HepG2 (cell line): ENCODE measurements around the gene TMEM233. TPM values are rescaled to one million over a fixed set of nuclear protein-coding genes. Genes with fewer than 3 reads are reported as not detected.

Experiments used
- ATAC-seq: fragments of 200-7000 bp; cut with Tn5 transposase; 3 replicates; pipeline ENCODE4 v1.9.1; 2020; ENCODE audit warnings: mild to moderate bottlenecking, moderate library complexity
- BruUV-seq: library from RNA; stranded (reverse); fragments of 400-500 nt; replicated peaks from 2 replicates; lab custom pipeline; 2021; lab: Mats Ljungman, UMichigan
- CTCF ChIA-PET: fragments of 300-600 bp; formaldehyde crosslinking; extraction: SDS; loops from one replicate; lab custom pipeline; 2021; ENCODE audit warnings: low total read pairs, inconsistent platforms, low intra/inter-chr PET ratio; lab: Yijun Ruan, JAX
- POLR2A ChIA-PET: fragments of 350-600 bp; sonication (Branson Sonifier 250); formaldehyde crosslinking; loops from one replicate; lab custom pipeline; 2020; ENCODE audit warnings: antibody characterized with exemption, inconsistent platforms; lab: Yijun Ruan, JAX
- DNase-seq: peaks from one replicate; pipeline ENCODE4 v3.0.0-alpha.2; 2015; ENCODE audit warnings: low spot score
- FAIRE-seq: peaks from 3 replicates; lab custom pipeline; 2011; peaks lifted over from hg19 to GRCh38; lab: Jason Lieb, UNC
- H2AFZ ChIP-seq: one replicate; pipeline ENCODE4 v1.6.1; 2011; ENCODE audit warnings: low read length, inconsistent platforms
- H3K27ac ChIP-seq: fragments of 300-600 bp; 3 replicates; pipeline ENCODE4 v1.8.0; 2011; ENCODE audit warnings: mixed run types, mild to moderate bottlenecking, mixed read lengths, low read length, inconsistent platforms; ENCODE audit not compliant: insufficient read depth; ENCODE audit errors: extremely low read length
- H3K27me3 ChIP-seq, 2 experiments: fragments of 200-600 bp in 1 of 2; 2 replicates in 1 of 2; 3 replicates in 1 of 2; pipeline versions ENCODE4 v1.6.0 to v1.8.0; 2011; ENCODE audit warnings: low read length in 2 of 2, mild to moderate bottlenecking in 2 of 2, moderate library complexity in 2 of 2, inconsistent platforms in 1 of 2; ENCODE audit not compliant: insufficient read depth in 2 of 2, control insufficient read depth in 1 of 2
- H3K36me3 ChIP-seq, 2 experiments: fragments of 200-600 bp in 1 of 2; replicated peaks in 1 of 2; 2 replicates in 1 of 2; 3 replicates in 1 of 2; pipeline versions ENCODE4 v1.5.1 to v1.8.0; 2011; ENCODE audit warnings: low read length in 2 of 2, inconsistent platforms in 1 of 2; ENCODE audit not compliant: insufficient read depth in 2 of 2, control insufficient read depth in 1 of 2
- H3K4me1 ChIP-seq: 2 replicates; pipeline ENCODE4 v1.5.1; 2012; ENCODE audit warnings: low read length, inconsistent platforms; ENCODE audit not compliant: insufficient read depth
- H3K4me2 ChIP-seq: 2 replicates; pipeline ENCODE4 v1.6.0; 2011; ENCODE audit warnings: low read depth, low read length, inconsistent platforms
- H3K4me3 ChIP-seq, 3 experiments: fragments of 200-600 bp in 1 of 3; sonication (generic), shearing (Covaris generic) in 1 of 3; replicated peaks in 1 of 3; 2 replicates each; pipeline ENCODE4 v1.5.1; 2011 to 2016; ENCODE audit warnings: low read length in 3 of 3, inconsistent platforms in 2 of 3, low read depth in 2 of 3, mild to moderate bottlenecking in 2 of 3, control low read depth in 1 of 3, mixed read lengths in 1 of 3; ENCODE audit not compliant: insufficient read depth in 1 of 3
- H3K79me2 ChIP-seq: one replicate; pipeline ENCODE4 v1.6.1; 2011; ENCODE audit warnings: low read length, inconsistent platforms; ENCODE audit not compliant: insufficient read depth
- H3K9ac ChIP-seq: 2 replicates; pipeline ENCODE4 v1.6.0; 2011; ENCODE audit warnings: mild to moderate bottlenecking, low read depth, low read length, inconsistent platforms; ENCODE audit not compliant: insufficient read depth
- H3K9me3 ChIP-seq: 2 replicates; pipeline ENCODE4 v1.5.1; 2012; ENCODE audit warnings: mild to moderate bottlenecking, low read length
- H4K20me1 ChIP-seq: 2 replicates; pipeline ENCODE4 v1.6.0; 2011; ENCODE audit warnings: inconsistent platforms, mild to moderate bottlenecking, low read length, moderate library complexity; ENCODE audit not compliant: insufficient read depth
- AHR ChIP-seq: IDR thresholded peaks from 2 replicates; pipeline ENCODE4 v1.6.1; 2018; ENCODE audit warnings: missing genetic modification reagents, missing compliant biosample characterization
- BCL6 ChIP-seq: IDR thresholded peaks from 2 replicates; pipeline ENCODE4 v1.6.1; 2016; ENCODE audit warnings: missing genetic modification reagents, missing compliant biosample characterization
- CREB1 ChIP-seq, 2 experiments: fragments of 450-650 bp in 1 of 2; IDR thresholded peaks; 2 replicates each; pipeline ENCODE4 v1.6.1; 2016 to 2017; ENCODE audit warnings: control low read depth in 1 of 2, mild to moderate bottlenecking in 1 of 2, missing compliant biosample characterization in 1 of 2, missing genetic modification characterization in 1 of 2
- HCFC1 ChIP-seq: fragments of 150-350 bp; IDR thresholded peaks from 2 replicates; pipeline ENCODE4 v1.6.1; 2014; ENCODE audit warnings: low read depth, low read length
- HMGXB3 ChIP-seq: sonication (generic); formaldehyde crosslinking; IDR thresholded peaks from 2 replicates; pipeline ENCODE4 v1.4.0; 2020; ENCODE audit warnings: missing genetic modification reagents, borderline replicate concordance
- KAT2B ChIP-seq: fragments of 150-350 bp; IDR thresholded peaks from 2 replicates; pipeline ENCODE4 v1.6.1; 2014; ENCODE audit warnings: low read depth, low read length, borderline replicate concordance
- KMT2B ChIP-seq: IDR thresholded peaks from 2 replicates; pipeline ENCODE4 v1.6.1; 2016; ENCODE audit warnings: missing genetic modification reagents, missing compliant biosample characterization
- NRL ChIP-seq: sonication (generic); formaldehyde crosslinking; IDR thresholded peaks from 2 replicates; pipeline ENCODE4 v1.5.0; 2020; ENCODE audit warnings: missing genetic modification reagents, mild to moderate bottlenecking, moderate library complexity, borderline replicate concordance
- POGK ChIP-seq: sonication (generic); formaldehyde crosslinking; conservative IDR thresholded peaks from 2 replicates; pipeline ENCODE4 v1.8.0; 2022; ENCODE audit warnings: mild to moderate bottlenecking, moderate library complexity, missing genetic modification reagents
- SMAD9 ChIP-seq: sonication (generic); formaldehyde crosslinking; IDR thresholded peaks from 2 replicates; pipeline ENCODE4 v1.5.1; 2020; ENCODE audit warnings: mild to moderate bottlenecking, missing genetic modification reagents
- ZBTB7A ChIP-seq: sonication (generic); formaldehyde crosslinking; IDR thresholded peaks from 2 replicates; pipeline ENCODE4 v1.8.0; 2022; ENCODE audit warnings: mild to moderate bottlenecking, missing genetic modification reagents
- ZNF251 ChIP-seq: sonication (generic); formaldehyde crosslinking; IDR thresholded peaks from 2 replicates; pipeline ENCODE4 v1.9.0; 2021; ENCODE audit warnings: mild to moderate bottlenecking, missing genetic modification reagents
- ZNF337 ChIP-seq: sonication (generic); formaldehyde crosslinking; IDR thresholded peaks from 2 replicates; pipeline ENCODE4 v1.5.1; 2020; ENCODE audit warnings: missing genetic modification reagents, low read depth, mild to moderate bottlenecking, borderline replicate concordance
- ZNF382 ChIP-seq: sonication (generic); formaldehyde crosslinking; IDR thresholded peaks from 2 replicates; pipeline ENCODE4 v1.5.0; 2020; ENCODE audit warnings: missing genetic modification reagents, mild to moderate bottlenecking, borderline replicate concordance
- ZNF709 ChIP-seq: sonication (generic); formaldehyde crosslinking; IDR thresholded peaks from 2 replicates; pipeline ENCODE4 v1.5.0; 2020; ENCODE audit warnings: mild to moderate bottlenecking, missing genetic modification reagents
- ZNF737 ChIP-seq: sonication (generic); formaldehyde crosslinking; IDR thresholded peaks from 2 replicates; pipeline ENCODE4 v1.5.0; 2020; ENCODE audit warnings: missing genetic modification reagents, mild to moderate bottlenecking, borderline replicate concordance
- ZNF761 ChIP-seq: sonication (generic); formaldehyde crosslinking; conservative IDR thresholded peaks from 2 replicates; pipeline ENCODE4 v1.4.0; 2020; ENCODE audit warnings: mild to moderate bottlenecking, missing genetic modification reagents
- whole genome bisulfite sequencing: methylation state at CpG from one replicate; pipeline ENCODE4 v1.1.6; 2017; ENCODE audit warnings: low lambda C conversion rate; 5-methylcytosine and 5-hydroxymethylcytosine counted together
- in situ Hi-C: cut with HindIII; loops from 2 replicates; pipeline ENCODE4 v1.10.0; 2017; ENCODE audit warnings: low pct_unique_long_range_greater_than_20kb; ENCODE audit not compliant: extremely low pct_ligation_motif_present
- intact Hi-C: fragments of 100-400 bp; cut with micrococcal nuclease; formaldehyde crosslinking; loops from one replicate; pipeline ENCODE4 v1.10.0; 2022; ENCODE audit not compliant: unreplicated experiment
- polyA plus RNA-seq, 8 experiments: library from polyadenylated mRNA; depleted of rRNA in 3 of 8; stranded (reverse) in 7 of 8; unstranded in 1 of 8; fragments of >200 nt; fragmentation: Illumina TruSeq in 4 of 8; extraction: Trizol in 4 of 8; gene quantifications; 2 replicates each; pipeline versions ENCODE4 v1.2.1 to v1.2.3, GENCODE V29; 2011 to 2016; ENCODE audit warnings: low read depth in 4 of 8, missing spikeins in 1 of 8, mixed read lengths in 1 of 8; ENCODE audit not compliant: insufficient read depth in 1 of 8
- total RNA-seq, 5 experiments: library from RNA; depleted of rRNA; stranded (reverse); fragments of >200 nt; fragmentation: Illumina TruSeq; extraction: Trizol; gene quantifications; 2 replicates each; pipeline ENCODE4 v1.2.3, GENCODE V29; 2016; ENCODE audit warnings: low read depth in 1 of 5

TMEM233 gene
- total and polyA plus RNA-seq, 2 of the 13 experiments (the other 11 are each of a cell fraction or from before 2014, with no cell fraction given) = 0.03 TPM; not detected in 1

- Histone ChIP-seq H3K9me3 (no peaks in the 10 kb centered on the region), H4K20me1 (no peaks in the 10 kb centered on the region), H3K36me3 (no peaks in the 10 kb centered on the region), H3K9ac (no peak overlapping the region), H3K27ac (no peak overlapping the region), H3K4me3 (no peak overlapping the region), H2AFZ (no peak overlapping the region), H3K79me2 (no peaks in the 10 kb centered on the region), H3K4me1 (no peaks in the 10 kb centered on the region), H3K27me3 (no peaks in the 10 kb centered on the region), H3K4me2 (no peak overlapping the region)
- no TSS peak for BruUV-seq
- intact Hi-C loops (no loop called here), in situ Hi-C loops (no loop called here)
- ChIA-PET CTCF (no interaction called here), POLR2A (no interaction called here)
- TF ChIP-seq ZNF251 (no peak), SMAD9 (CRISPR knock-in tag) (no peak), ZNF737 (CRISPR knock-in tag) (no peak), NRL (CRISPR knock-in tag) (no peak), ZNF761 (CRISPR knock-in tag) (no peak), ZBTB7A (CRISPR knock-in tag) (no peak), POGK (CRISPR knock-in tag) (no peak), AHR (CRISPR knock-in tag) (no peak), HCFC1 (no peak), BCL6 (CRISPR knock-in tag) (no peak), ZNF709 (CRISPR knock-in tag) (no peak), HMGXB3 (CRISPR knock-in tag) (no peak), KAT2B (no peak), ZNF382 (no peak), ZNF337 (no peak), KMT2B (CRISPR knock-in tag) (no peak), CREB1 (IDR thresholded peaks at IDR 0.05) (no peak), CREB1 (CRISPR knock-in tag; IDR thresholded peaks at IDR 0.05) (no peak)
- WGBS = 28% methylated on average over 4 of the region's 4 CpGs
- no peak for DNase-seq
- no peak for FAIRE-seq
- no peak for ATAC-seq
These were observed 9.1 kb downstream of the TMEM233 start for GRCh38 chr12:119602734-119603094.
